Mesothelial cell of epicardium (in vitro differentiated cells): Measurements from ENCODE around the gene ZBED3. TPM values are rescaled to one million over a fixed set of nuclear protein-coding genes. Genes with fewer than 3 reads are reported as not detected.

Source experiments
- DNase-seq, 2 experiments: peaks; one replicate each; pipeline ENCODE4 v3.0.0; 2021; ENCODE audit warnings: low spot score in 2 of 2; ENCODE audit not compliant: unreplicated experiment in 2 of 2
- H3K27ac Mint-ChIP-seq: 2 replicates; pipeline ENCODE4 v1.8.0; 2021; ENCODE audit warnings: mixed read lengths
- H3K27me3 Mint-ChIP-seq: 2 replicates; pipeline ENCODE4 v1.8.0; 2021; ENCODE audit warnings: low read depth, mixed read lengths
- H3K36me3 Mint-ChIP-seq: 2 replicates; pipeline ENCODE4 v1.8.0; 2021; ENCODE audit warnings: mixed read lengths
- H3K4me1 Mint-ChIP-seq: 2 replicates; pipeline ENCODE4 v1.8.0; 2021; ENCODE audit warnings: mixed read lengths
- H3K4me3 Mint-ChIP-seq: 2 replicates; pipeline ENCODE4 v1.8.0; 2021; ENCODE audit warnings: mild to moderate bottlenecking, moderate library complexity, mixed read lengths
- H3K9me3 Mint-ChIP-seq: 2 replicates; pipeline ENCODE4 v1.8.0; 2021; ENCODE audit warnings: mixed read lengths
- total RNA-seq: library from RNA; stranded (reverse); gene quantifications from 3 replicates; pipeline ENCODE4 v1.2.1, GENCODE V29; 2021
- TF ChIP-seq, protein P1 (sequence below): fragments of 200-600 bp; sonication (generic); IDR thresholded peaks from one replicate; pipeline ENCODE4 v1.5.0; 2021; ENCODE audit warnings: antibody characterized with exemption; ENCODE audit not compliant: unreplicated experiment

The ZBED3 gene, protein sequence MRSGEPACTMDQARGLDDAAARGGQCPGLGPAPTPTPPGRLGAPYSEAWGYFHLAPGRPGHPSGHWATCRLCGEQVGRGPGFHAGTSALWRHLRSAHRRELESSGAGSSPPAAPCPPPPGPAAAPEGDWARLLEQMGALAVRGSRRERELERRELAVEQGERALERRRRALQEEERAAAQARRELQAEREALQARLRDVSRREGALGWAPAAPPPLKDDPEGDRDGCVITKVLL
- 25.2 to 26.9 TPM (median 25.8 TPM) in 3 replicates for total RNA-seq

DNA sequence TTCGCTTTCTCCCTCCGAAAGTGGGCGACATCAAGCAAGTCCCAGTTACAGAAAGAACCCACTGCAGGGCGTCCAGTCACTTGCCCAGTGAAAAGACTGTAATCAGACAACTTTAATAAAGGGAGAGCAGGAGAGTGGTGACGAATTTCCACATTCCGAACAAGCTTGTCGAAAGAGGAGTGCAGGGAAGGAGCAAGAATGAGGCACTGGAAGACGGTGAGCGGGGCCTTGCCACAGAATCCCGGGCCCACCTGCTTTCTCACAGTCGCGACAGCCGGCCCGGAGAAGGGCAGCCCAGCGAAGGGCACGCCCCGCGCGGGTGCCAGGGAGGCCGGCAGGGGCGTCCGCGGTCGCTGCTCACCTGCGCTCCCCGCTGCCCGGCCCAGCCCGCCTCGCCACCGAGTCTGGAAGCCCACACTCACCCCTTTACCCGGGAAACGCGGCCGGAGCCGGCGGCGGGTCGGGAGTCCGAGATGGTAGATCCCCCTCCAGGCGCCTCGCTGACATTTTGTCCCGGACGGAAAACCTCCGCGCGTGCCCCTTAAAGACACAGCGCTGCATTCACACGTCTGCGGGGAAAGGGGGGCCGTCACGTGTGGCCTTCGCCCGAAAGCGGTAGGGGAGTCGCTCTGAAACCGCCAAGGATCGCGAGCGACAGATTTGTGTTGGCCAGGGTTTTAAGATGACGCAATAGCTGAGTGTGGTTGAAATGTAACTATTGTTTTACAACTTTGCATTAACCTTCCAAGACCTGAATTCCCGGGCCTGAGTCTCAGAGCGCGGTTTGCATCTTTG is at the start of gene ZBED3:
Gene ZBED3, minus strand, starts transcription at position 597 of the 795 bp plus-strand sequence. CDS start 9,407 bp downstream, outside the sequence.
- TF ChIP-seq, protein P1, sequence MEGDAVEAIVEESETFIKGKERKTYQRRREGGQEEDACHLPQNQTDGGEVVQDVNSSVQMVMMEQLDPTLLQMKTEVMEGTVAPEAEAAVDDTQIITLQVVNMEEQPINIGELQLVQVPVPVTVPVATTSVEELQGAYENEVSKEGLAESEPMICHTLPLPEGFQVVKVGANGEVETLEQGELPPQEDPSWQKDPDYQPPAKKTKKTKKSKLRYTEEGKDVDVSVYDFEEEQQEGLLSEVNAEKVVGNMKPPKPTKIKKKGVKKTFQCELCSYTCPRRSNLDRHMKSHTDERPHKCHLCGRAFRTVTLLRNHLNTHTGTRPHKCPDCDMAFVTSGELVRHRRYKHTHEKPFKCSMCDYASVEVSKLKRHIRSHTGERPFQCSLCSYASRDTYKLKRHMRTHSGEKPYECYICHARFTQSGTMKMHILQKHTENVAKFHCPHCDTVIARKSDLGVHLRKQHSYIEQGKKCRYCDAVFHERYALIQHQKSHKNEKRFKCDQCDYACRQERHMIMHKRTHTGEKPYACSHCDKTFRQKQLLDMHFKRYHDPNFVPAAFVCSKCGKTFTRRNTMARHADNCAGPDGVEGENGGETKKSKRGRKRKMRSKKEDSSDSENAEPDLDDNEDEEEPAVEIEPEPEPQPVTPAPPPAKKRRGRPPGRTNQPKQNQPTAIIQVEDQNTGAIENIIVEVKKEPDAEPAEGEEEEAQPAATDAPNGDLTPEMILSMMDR, result no peak
- peaks cover 11% of the 10 kb centered on the region for H3K9me3 Mint-ChIP-seq
- peak within 1 kb of the TSS; percentile 99 for H3K27ac Mint-ChIP-seq
- peaks cover 30% of the 10 kb centered on the region for H3K36me3 Mint-ChIP-seq
- H3K27me3 Mint-ChIP-seq, result no peaks in the 10 kb centered on the region
- H3K4me1 Mint-ChIP-seq, result peaks cover 31% of the 10 kb centered on the region
- H3K4me3 Mint-ChIP-seq, result peak within 1 kb of the TSS; percentile 91
- peak; percentile 32 to 70 for DNase-seq

DNA sequence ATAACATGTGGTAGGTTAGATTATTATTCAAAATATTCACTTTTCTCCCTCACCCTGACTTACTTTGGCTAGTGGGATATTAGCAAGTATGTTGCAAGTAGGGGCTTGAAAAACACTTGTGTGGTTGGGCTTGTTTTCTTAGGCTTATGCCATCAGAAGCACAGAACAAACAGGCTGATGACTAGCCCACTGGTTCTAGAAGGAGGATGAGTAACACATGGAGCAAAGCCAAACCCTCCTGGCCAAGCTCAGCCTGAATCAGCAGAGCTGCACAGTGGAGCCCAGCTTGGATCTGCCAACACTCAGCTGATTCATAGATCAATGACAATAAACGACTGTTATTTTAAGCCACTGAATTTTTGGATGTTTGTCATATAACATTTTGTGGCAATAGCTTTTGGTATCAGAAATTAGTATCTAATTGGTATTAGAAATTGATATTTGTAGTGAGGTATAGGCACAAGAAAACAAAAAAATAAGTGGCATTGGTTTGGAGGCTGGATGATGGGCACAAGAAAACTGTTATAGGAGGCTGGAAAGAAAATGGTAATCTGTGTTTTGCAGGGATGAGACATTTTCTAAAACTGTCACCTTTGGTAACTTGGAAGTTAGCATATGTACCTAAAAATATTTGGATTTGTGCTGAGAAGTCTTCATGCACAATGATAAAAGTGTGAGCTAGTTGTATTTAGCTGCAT is 46.1 kb upstream of the ZBED3 start:
- Mint-ChIP-seq H3K27me3 (no peaks in the 10 kb centered on the region), H3K9me3 (no peaks in the 10 kb centered on the region), H3K27ac (no peak overlapping the region), H3K36me3 (peaks cover 18% of the 10 kb centered on the region), H3K4me3 (no peak overlapping the region), H3K4me1 (no peaks in the 10 kb centered on the region)
- DNase-seq, result no peak
- TF ChIP-seq, protein P1, result no peak

DNA sequence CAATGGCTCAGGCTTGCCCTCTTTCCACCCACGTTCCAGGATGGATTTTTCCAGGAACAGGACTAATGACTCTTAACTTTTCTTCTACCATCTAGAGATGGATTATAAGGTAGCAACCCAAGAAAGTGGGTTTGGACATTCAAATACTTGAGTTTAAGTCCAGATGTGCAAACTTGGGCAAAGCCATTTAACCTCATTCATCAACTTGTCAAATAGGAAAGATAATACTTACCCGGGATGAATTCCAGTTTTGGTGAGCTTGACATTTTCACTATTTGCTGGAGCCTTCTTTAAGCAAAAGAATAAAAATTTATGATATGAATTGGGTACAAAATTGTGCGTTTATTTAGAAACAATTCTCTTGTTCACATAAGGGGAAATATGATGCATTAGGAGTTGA is 44.3 kb upstream of the ZBED3 start:
- H3K4me3 Mint-ChIP-seq, result no peak overlapping the region
- no peaks in the 10 kb centered on the region for H3K27me3 Mint-ChIP-seq
- H3K27ac Mint-ChIP-seq, result no peak overlapping the region
- TF ChIP-seq, protein P1, result no peak
- H3K36me3 Mint-ChIP-seq, result peaks cover 20% of the 10 kb centered on the region
- no peaks in the 10 kb centered on the region for H3K9me3 Mint-ChIP-seq
- H3K4me1 Mint-ChIP-seq, result no peaks in the 10 kb centered on the region
- DNase-seq, result no peak

DNA sequence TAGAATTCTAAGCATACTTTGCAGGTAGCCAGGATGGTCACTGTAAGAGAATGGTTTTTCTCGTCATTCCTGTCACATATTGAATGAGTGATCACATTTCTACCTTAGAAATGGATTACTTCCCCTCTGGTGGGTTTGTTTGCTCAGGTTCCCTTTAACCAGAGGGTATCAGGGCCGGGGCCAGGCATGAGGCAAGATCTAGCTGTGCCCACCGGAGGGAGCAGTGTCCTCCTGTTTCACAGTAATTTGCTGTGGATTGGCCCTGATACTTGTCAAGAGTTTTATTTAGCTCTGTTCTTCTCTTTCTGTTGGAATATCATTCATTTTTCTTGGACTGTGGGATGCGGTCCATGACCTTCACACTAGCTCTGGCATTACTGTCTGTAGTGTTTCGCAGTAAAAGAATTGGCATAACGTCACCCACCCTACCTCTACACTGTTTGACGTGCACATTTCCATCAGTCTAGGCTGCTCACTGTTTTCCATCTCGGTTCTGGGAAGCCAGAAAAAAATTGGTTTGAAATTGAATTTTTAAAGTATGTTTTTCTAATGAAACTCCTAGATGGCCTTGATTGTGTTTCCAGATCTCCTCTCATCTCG is 42.4 kb upstream of the ZBED3 start:
- no peaks in the 10 kb centered on the region for H3K4me1 Mint-ChIP-seq
- peak in 1 of 2 experiments; percentile 44 for DNase-seq
- no peak overlapping the region for H3K4me3 Mint-ChIP-seq
- TF ChIP-seq, protein P1, result peak; percentile 37
- H3K27ac Mint-ChIP-seq, result no peak overlapping the region
- H3K27me3 Mint-ChIP-seq, result no peaks in the 10 kb centered on the region
- H3K9me3 Mint-ChIP-seq, result peaks cover 3% of the 10 kb centered on the region
- peaks cover 20% of the 10 kb centered on the region for H3K36me3 Mint-ChIP-seq

DNA sequence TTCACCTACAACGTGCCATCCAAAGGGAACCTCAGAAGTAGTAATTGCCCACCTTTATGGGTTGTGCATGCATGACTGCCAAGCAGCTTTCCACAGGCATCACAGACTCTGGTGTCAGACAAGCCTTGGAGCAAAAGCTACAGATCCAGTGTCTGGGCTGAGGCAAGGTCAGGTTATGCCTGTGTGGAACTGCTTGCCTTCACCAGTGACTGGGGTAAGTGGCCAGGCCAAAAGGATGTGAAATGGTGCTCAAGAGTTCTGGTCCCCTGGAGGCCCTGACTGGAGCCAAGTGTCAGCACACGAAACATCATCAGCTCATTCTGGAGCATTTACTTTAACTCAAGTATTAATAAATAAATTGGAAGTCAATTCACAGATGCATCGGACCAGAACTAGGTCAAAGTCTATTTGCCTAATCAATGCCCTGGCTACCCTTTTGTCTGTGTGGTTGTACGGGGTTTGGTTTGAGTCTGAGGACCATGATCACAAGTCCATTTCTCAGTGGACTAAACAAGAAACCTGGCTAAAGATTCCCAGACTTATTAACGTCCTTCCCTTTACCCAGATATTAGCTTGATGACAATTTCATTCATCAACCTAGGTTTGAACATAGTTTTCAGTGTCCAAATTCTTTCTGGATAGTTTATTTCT is 41.5 kb upstream of the ZBED3 start:
- H3K4me1 Mint-ChIP-seq, result no peaks in the 10 kb centered on the region

More for the DNA sequence above, 41.5 kb upstream of the ZBED3 start:
- H3K27me3 Mint-ChIP-seq, result no peaks in the 10 kb centered on the region
- peaks cover 11% of the 10 kb centered on the region for H3K9me3 Mint-ChIP-seq
- H3K27ac Mint-ChIP-seq, result no peak overlapping the region
- peaks cover 24% of the 10 kb centered on the region for H3K36me3 Mint-ChIP-seq
- DNase-seq, result no peak
- H3K4me3 Mint-ChIP-seq, result no peak overlapping the region
- TF ChIP-seq, protein P1, result no peak
